GM18507 (cell line): ENCODE results near the gene DISC1.

Source experiments
- DNase-seq: peaks from one replicate; pipeline ENCODE4 v3.0.0; 2011; ENCODE audit warnings: low read depth; ENCODE audit not compliant: insufficient read length; ENCODE audit errors: extremely low spot score
- FAIRE-seq: peaks from 2 replicates; lab custom pipeline; 2011; peaks lifted over from hg19 to GRCh38; lab: Jason Lieb, UNC

DISC1 gene

GRCh38 chr1:232066521-232066920 lies 439.9 kb downstream of the DISC1 start:
- FAIRE-seq = no peak
- no peak for DNase-seq

DNA sequence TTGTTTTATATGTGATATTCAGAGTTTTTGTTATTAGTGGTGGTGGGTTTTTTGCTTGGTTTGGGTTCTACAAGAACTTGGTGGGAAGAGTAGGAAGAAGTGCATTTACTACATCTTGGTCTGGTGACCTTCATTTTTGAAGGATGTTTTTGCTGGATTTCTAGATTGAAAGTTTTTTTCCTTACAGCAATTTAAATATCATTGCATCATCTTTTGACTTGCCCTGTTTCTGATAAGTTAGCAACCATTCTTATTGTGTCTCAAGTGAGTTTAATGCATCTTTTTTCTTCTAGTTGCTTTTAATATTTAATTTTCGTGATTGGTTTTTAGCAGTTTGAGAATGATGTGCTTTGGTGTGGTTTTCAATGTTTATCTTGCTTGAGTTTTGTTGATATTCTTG lies 447.7 kb downstream of the DISC1 start:
- FAIRE-seq (no peak), DNase-seq (no peak)

DNA sequence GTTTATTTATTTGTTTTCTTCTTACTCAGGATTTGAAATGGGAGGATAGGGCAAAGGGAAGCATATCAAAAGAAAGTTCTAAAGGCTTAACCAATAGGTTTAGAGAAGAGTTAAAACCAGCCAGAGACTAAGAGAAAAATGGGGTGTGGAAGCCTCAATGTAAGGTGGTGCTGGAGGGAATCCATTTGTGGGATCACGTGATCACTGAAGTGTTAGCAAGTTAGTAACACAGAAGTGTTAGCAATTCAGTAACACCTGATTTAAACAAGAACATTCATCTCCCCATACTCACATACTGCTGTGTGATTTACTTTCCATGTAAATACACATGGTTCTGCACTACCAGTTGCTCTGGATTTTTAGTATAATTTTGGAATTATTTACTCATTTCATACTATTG lies 451.2 kb downstream of the DISC1 start:
- FAIRE-seq (no peak), DNase-seq (no peak)

- FAIRE-seq (no peak), DNase-seq (no peak)
Measured at GRCh38 chr1:232084584-232085223, 458.1 kb downstream of the DISC1 start.

GRCh38 chr1:232090816-232091215 lies 464.2 kb downstream of the DISC1 start:
- no peak for FAIRE-seq
- no peak for DNase-seq
